ENCODE data around the gene GZMM. TPM values are rescaled to one million over a fixed set of nuclear protein-coding genes. Genes with fewer than 3 reads are reported as not detected.

The GZMM gene
- total RNA-seq, 1 donor from 2014 or later: not detected

DNA sequence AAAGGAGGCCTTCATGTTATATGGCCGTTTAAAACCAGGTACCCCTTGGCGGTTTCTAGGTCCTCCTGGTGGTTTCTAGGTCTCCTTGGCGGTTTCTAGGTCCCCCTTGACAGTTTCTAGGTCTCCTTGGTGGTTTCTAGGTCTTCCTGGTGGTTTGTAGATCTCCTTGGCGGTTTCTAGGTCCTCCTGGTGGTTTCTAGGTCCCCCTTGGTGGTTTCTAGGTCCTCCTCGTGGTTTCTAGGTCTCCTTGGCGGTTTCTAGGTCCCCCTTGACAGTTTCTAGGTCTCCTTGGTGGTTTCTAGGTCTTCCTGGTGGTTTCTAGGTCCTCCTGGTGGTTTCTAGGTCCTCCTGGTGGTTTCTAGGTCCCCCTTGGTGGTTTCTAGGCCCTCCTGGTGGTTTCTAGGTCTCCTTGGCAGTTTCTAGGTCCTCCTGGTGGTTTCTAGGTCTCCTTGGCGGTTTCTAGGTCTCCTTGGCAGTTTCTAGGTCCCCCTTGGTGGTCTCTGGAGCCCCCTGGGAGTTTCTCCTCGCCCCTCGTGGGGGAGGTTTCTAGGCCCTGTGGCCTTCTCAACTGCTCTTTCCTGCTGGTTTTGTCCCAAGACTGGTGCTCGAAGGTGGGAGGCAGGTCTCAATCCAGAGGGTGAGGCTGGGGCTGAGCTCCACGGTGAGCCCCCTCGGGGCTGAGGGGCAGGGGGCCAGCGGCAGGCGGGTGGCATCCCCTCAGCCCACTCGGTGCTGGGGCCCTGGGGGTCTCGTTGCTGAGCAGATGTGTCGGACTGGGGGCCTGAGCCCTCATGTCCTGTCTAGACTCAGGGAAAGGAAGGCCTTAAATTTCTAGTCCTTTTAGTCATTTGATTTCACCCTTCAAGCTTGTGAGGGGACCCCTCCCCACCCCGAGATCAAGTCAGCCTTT, 53.8 kb downstream of the GZMM start:
- no peak for DNase-seq (ENCODE audit: low read depth in 2 of 2)

Other genes with a start within 250 kb of the GZMM start
- 6.5 and 6.9 TPM in 2 replicates for gene MIER2, start 199.3 kb upstream of the GZMM start, total RNA-seq
- gene C2CD4C, start 134.9 kb upstream of the GZMM start, total RNA-seq: 2.0 and 7.5 TPM in 2 replicates
- 4.4 and 28.4 TPM in 2 replicates for gene SHC2, start 83.0 kb upstream of the GZMM start, total RNA-seq
- under 0.01 TPM in 1 of 2 replicates, not detected in the other for gene MADCAM1, start 47.6 kb upstream of the GZMM start, total RNA-seq
- gene TPGS1, start 36.6 kb upstream of the GZMM start, total RNA-seq: 26.4 and 29.4 TPM in 2 replicates
- 74.3 and 89.3 TPM in 2 replicates for gene CDC34, start 12.3 kb upstream of the GZMM start, total RNA-seq
- gene BSG, start 28.5 kb downstream of the GZMM start, total RNA-seq: 184 and 198 TPM in 2 replicates
- 0.40 and 0.44 TPM in 2 replicates for gene HCN2, start 45.8 kb downstream of the GZMM start, total RNA-seq
- 14.4 and 18.8 TPM in 2 replicates for gene POLRMT, start 89.5 kb downstream of the GZMM start, total RNA-seq
- gene FGF22, start 95.8 kb downstream of the GZMM start, total RNA-seq: not detected in 2 replicates
- 25.5 and 27.8 TPM in 2 replicates for gene RNF126, start 119.2 kb downstream of the GZMM start, total RNA-seq
- gene FSTL3, start 132.3 kb downstream of the GZMM start, total RNA-seq: 5.0 and 5.2 TPM in 2 replicates
- not detected in 2 replicates for gene PRSS57, start 151.4 kb downstream of the GZMM start, total RNA-seq
- gene PALM, start 164.9 kb downstream of the GZMM start, total RNA-seq: 23.1 and 36.9 TPM in 2 replicates
- under 0.01 TPM in 1 of 2 replicates, not detected in the other for gene MISP, start 207.1 kb downstream of the GZMM start, total RNA-seq

Data from lung microvascular endothelial cell (primary cell).